ENCODE results near the gene TUBGCP3.

- TF ChIP-seq YY1 (IDR thresholded peaks at IDR 0.05; ENCODE audit: insufficient read depth, insufficient read length), result no peak
- no peak for TF ChIP-seq ZNF274 (IDR thresholded peaks at IDR 0.05; ENCODE audit: low read depth, low read length)
Observed at GRCh38 chr13:112473818-112474217, 114.1 kb downstream of the TUBGCP3 start.
